Breast epithelium (tissue), 4 donors: ENCODE results near the gene MMS22L. TPM values are rescaled to one million over a fixed set of nuclear protein-coding genes. Genes with fewer than 3 reads are reported as not detected.

Experiments used
- DNase-seq, 2 donors: peaks; one replicate each; pipeline ENCODE4 v3.0.0-alpha.2; 2019; ENCODE audit warnings: low spot score in 2 of 2
- H3K27ac ChIP-seq, 2 donors: fragments of 200-600 bp; sonication (generic) in 1 of 2; one replicate each; pipeline ENCODE4 v1.5.1; 2016 to 2019; ENCODE audit warnings: mild to moderate bottlenecking in 1 of 2
- H3K27me3 ChIP-seq, 2 donors: fragments of 200-600 bp; sonication (generic) in 1 of 2; one replicate each; pipeline versions ENCODE4 v1.5.1 to v1.6.0; 2017 to 2019; ENCODE audit warnings: control low read depth in 1 of 2, mild to moderate bottlenecking in 1 of 2
- H3K36me3 ChIP-seq: fragments of 200-600 bp; one replicate; pipeline ENCODE4 v1.5.1; 2019
- H3K4me1 ChIP-seq, 2 donors: fragments of 200-600 bp; sonication (generic); one replicate each; pipeline ENCODE4 v1.5.1; 2016 to 2019; ENCODE audit warnings: control low read depth in 1 of 2
- H3K4me3 ChIP-seq, 3 donors: fragments of 200-600 bp; sonication (generic); 1 replicate in 2 of 3; 2 replicates in 1 of 3; pipeline ENCODE4 v1.5.1; 2016 to 2019; ENCODE audit warnings: mild to moderate bottlenecking in 3 of 3, moderate library complexity in 2 of 3
- H3K9me3 ChIP-seq, 2 donors: fragments of 200-600 bp; sonication (generic) in 1 of 2; one replicate each; pipeline ENCODE4 v1.5.1; 2016 to 2019; ENCODE audit warnings: control low read depth in 1 of 2
- CTCF ChIP-seq, 3 donors: fragments of 450-650 bp; IDR thresholded peaks; one replicate each; pipeline ENCODE4 v1.5.1; 2016 to 2017; ENCODE audit warnings: antibody characterized with exemption in 3 of 3, mild to moderate bottlenecking in 3 of 3, moderate library complexity in 3 of 3
- POLR2A ChIP-seq: fragments of 450-650 bp; IDR thresholded peaks from one replicate; pipeline ENCODE4 v1.6.1; 2016; ENCODE audit warnings: antibody characterized with exemption, mild to moderate bottlenecking, moderate library complexity
- POLR2AphosphoS5 ChIP-seq, 3 donors: sonication (generic); formaldehyde crosslinking; IDR thresholded peaks; one replicate each; pipeline ENCODE4 v1.6.1; 2017; ENCODE audit warnings: antibody characterized with exemption in 3 of 3
- intact Hi-C: fragments of 100-400 bp; cut with DNase I; formaldehyde crosslinking; loops from one replicate; pipeline ENCODE4 v1.15.1; 2023; ENCODE audit warnings: low total_unique reads
- total RNA-seq, 3 donors: library from RNA; depleted of rRNA; stranded (reverse); fragments of >200 nt; gene quantifications; one replicate each; pipeline ENCODE4 v1.1.0, GENCODE V29; 2016

MMS22L gene
- total RNA-seq, 3 donors from 2014 or later, result 5.4 to 16.2 (median 9.5) TPM

GRCh38 chr6:97154015-97154414 is 129.0 kb downstream of the MMS22L start:
- Histone ChIP-seq H3K27me3 (no peaks in the 10 kb centered on the region), H3K4me3 (no peak overlapping the region), H3K36me3 (no peaks in the 10 kb centered on the region), H3K27ac (no peak overlapping the region), H3K4me1 (no peaks in the 10 kb centered on the region), H3K9me3 (no peaks in the 10 kb centered on the region)
- TF ChIP-seq POLR2A (no peak), POLR2AphosphoS5 (IDR thresholded peaks at IDR 0.05) (no peak), CTCF (IDR thresholded peaks at IDR 0.05) (no peak)
- intact Hi-C loops, result no loop called here
- no peak for DNase-seq

GRCh38 chr6:97151601-97152000 is 131.4 kb downstream of the MMS22L start:
- no peaks in the 10 kb centered on the region for H3K9me3 ChIP-seq
- H3K27ac ChIP-seq, result no peak overlapping the region
- H3K27me3 ChIP-seq, result no peaks in the 10 kb centered on the region
- no peaks in the 10 kb centered on the region for H3K36me3 ChIP-seq
- TF ChIP-seq POLR2AphosphoS5 (IDR thresholded peaks at IDR 0.05), result no peak
- TF ChIP-seq POLR2A, result no peak
- TF ChIP-seq CTCF (IDR thresholded peaks at IDR 0.05), result no peak
- no peak for DNase-seq
- H3K4me1 ChIP-seq, result no peaks in the 10 kb centered on the region
- H3K4me3 ChIP-seq, result no peak overlapping the region
- intact Hi-C loops, result no loop called here

GRCh38 chr6:97150932-97151331 is 132.1 kb downstream of the MMS22L start:
- intact Hi-C loops, result no loop called here
- Histone ChIP-seq H3K27me3 (no peaks in the 10 kb centered on the region), H3K27ac (no peak overlapping the region), H3K4me3 (no peak overlapping the region), H3K36me3 (no peaks in the 10 kb centered on the region), H3K9me3 (no peaks in the 10 kb centered on the region), H3K4me1 (no peaks in the 10 kb centered on the region)
- TF ChIP-seq CTCF (IDR thresholded peaks at IDR 0.05) (no peak), POLR2A (no peak), POLR2AphosphoS5 (IDR thresholded peaks at IDR 0.05) (no peak)
- no peak for DNase-seq

DNA sequence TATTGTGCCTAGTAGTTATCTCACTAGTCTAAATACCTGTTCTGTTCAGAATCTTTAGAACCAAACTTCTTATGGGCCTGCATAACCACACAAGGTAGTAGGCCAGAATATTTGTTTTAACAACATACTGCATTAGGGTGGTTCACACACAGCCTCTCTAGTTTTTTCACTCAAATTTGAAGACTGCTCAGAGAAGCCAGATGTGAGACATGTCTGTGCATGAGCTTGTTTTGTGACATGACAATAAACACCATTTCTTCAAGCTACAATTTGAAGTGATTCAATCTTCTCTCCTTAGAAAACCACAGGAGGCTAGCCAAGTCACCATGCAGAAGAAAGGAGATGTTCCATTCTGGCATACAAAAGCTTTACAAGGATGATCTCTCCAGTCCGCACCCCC is 135.6 kb downstream of the MMS22L start:
- H3K4me1 ChIP-seq, result no peaks in the 10 kb centered on the region
- intact Hi-C loops, result no loop called here
- no peak for TF ChIP-seq POLR2AphosphoS5 (IDR thresholded peaks at IDR 0.05)
- TF ChIP-seq POLR2A, result no peak
- TF ChIP-seq CTCF (IDR thresholded peaks at IDR 0.05), result no peak

DNA sequence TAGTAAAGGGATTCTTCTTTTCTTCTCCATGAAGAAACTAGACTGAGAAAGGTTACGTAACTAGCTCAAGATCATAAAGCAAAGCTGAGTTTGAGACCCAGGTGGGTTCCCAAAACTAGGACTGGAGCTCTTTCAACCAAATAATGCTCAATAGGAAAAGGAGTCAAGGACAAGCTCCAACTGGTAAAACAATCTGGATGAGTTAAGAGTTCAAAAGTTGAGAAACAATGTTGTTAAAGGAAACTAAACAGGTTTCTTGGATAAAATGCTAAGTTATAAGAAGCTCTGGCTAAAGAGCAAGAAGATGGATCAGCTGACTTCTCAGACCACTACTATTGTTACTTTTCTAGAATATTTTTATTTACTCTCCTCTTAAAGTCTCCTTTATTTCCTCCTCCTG is 137.3 kb downstream of the MMS22L start:
- H3K4me3 ChIP-seq, result no peak overlapping the region
- no peaks in the 10 kb centered on the region for H3K36me3 ChIP-seq
- H3K4me1 ChIP-seq, result no peaks in the 10 kb centered on the region
- H3K9me3 ChIP-seq, result no peaks in the 10 kb centered on the region
- no peak for DNase-seq
- no peak overlapping the region for H3K27ac ChIP-seq
- TF ChIP-seq POLR2A, result no peak
- no peak for TF ChIP-seq CTCF (IDR thresholded peaks at IDR 0.05)
- no peak for TF ChIP-seq POLR2AphosphoS5 (IDR thresholded peaks at IDR 0.05)
- H3K27me3 ChIP-seq, result no peaks in the 10 kb centered on the region
- intact Hi-C loops, result no loop called here

More for the DNA sequence above, 135.6 kb downstream of the MMS22L start:
- Histone ChIP-seq H3K36me3 (no peaks in the 10 kb centered on the region), H3K9me3 (no peaks in the 10 kb centered on the region), H3K27ac (no peak overlapping the region), H3K27me3 (no peaks in the 10 kb centered on the region), H3K4me3 (no peak overlapping the region)
- DNase-seq, result no peak
